Heart right ventricle (tissue), 16 donors: Measurements from ENCODE around the gene SARS2. TPM values are rescaled to one million over a fixed set of nuclear protein-coding genes. Genes with fewer than 3 reads are reported as not detected.

Experiments
- ATAC-seq, 8 donors: fragments of 200-7000 bp; cut with Tn5 transposase; one replicate each; pipeline ENCODE4 v1.9.1; 2020; ENCODE audit warnings: mild to moderate bottlenecking in 8 of 8, moderate library complexity in 8 of 8, moderate number of reproducible peaks in 1 of 8
- DNase-seq, 2 donors: peaks; one replicate each; pipeline ENCODE4 v3.0.0-alpha.2; 2020
- H3K27ac ChIP-seq, 10 donors: fragments of 200-600 bp; sonication (generic) in 2 of 10; one replicate each; pipeline versions ENCODE4 v1.5.0 to v1.8.0; 2020 to 2022; ENCODE audit warnings: mild to moderate bottlenecking in 3 of 10
- H3K27me3 ChIP-seq, 7 donors: fragments of 200-600 bp; one replicate each; pipeline ENCODE4 v1.8.0; 2021 to 2022; ENCODE audit warnings: mild to moderate bottlenecking in 2 of 7
- H3K36me3 ChIP-seq, 9 donors: fragments of 200-600 bp; sonication (generic) in 1 of 9; one replicate each; pipeline versions ENCODE4 v1.5.0 to v1.8.0; 2020 to 2022; ENCODE audit warnings: mild to moderate bottlenecking in 2 of 9
- H3K4me1 ChIP-seq, 9 donors: fragments of 200-600 bp; sonication (generic) in 1 of 9; one replicate each; pipeline versions ENCODE4 v1.5.0 to v1.8.0; 2020 to 2022; ENCODE audit warnings: mild to moderate bottlenecking in 4 of 9
- H3K4me3 ChIP-seq, 10 donors: fragments of 200-600 bp; sonication (generic) in 2 of 10; one replicate each; pipeline versions ENCODE4 v1.5.0 to v1.8.0; 2020 to 2022; ENCODE audit warnings: mild to moderate bottlenecking in 7 of 10, moderate library complexity in 2 of 10
- H3K9me3 ChIP-seq, 11 donors: fragments of 200-600 bp in 10 of 11; sonication (generic) in 2 of 11; one replicate each; pipeline versions ENCODE4 v1.5.0 to v1.8.0; 2013 to 2022; ENCODE audit warnings: mild to moderate bottlenecking in 2 of 11, control low read depth in 1 of 11, moderate library complexity in 1 of 11
- WGBS, 2 donors: extraction: QIAGEN DNeasy Blood & Tissue Kit; methylation state at CpG; one replicate each; pipeline ENCODE4 v1.1.7; 2013; ENCODE audit warnings: inconsistent platforms in 1 of 2; 5-methylcytosine and 5-hydroxymethylcytosine counted together
- intact Hi-C, 10 donors: fragments of 100-400 bp; cut with DNase I; formaldehyde crosslinking; loops; one replicate each; pipeline versions ENCODE4 v1.11.1 to v1.14.2; 2022
- polyA plus RNA-seq, 2 donors: library from polyadenylated mRNA; stranded (reverse); fragments of 200-250 nt; gene quantifications; one replicate each; pipeline ENCODE4 v1.2.3, GENCODE V29; 2013
- total RNA-seq, 10 donors: library from RNA; stranded (reverse); fragmentation: NEBNext Ultra II Directional in 3 of 10; extraction: Animal tissue kit (Norgen Biotek cat#: 25700) in 3 of 10; gene quantifications; one replicate each; pipeline versions ENCODE4 v1.2.1 to v1.2.4, GENCODE V29; 2021 to 2023
- TF ChIP-seq, protein P1 (sequence below), 9 donors: fragments of 200-600 bp; sonication (generic) in 2 of 9; IDR thresholded peaks; one replicate each; pipeline versions ENCODE4 v1.5.0 to v1.8.0; 2021 to 2022; ENCODE audit warnings: antibody characterized with exemption in 9 of 9, mild to moderate bottlenecking in 5 of 9, moderate library complexity in 1 of 9
- donor health status: Arrhythmogenic right ventricular cardiomyopathy.
- donor health status: ischemic (EF 13 %, LVEDD 7.1; RV severe dilation, severe dysfunction).
- donor health status: healthy with polysubstance abuse.
- donor health status: DM: no; HTN: yes; CAD: no.
- donor health status: DM: no; HTN: no; CAD: no.
- donor health status: ischemic (EF 25% LVEDD 6.9; RV normal size, moderate dysfunction).
- donor health status: ischemic (EF 25% LVEDD 5.7; RV mildly dilated, moderate dysfunction).
- donor health status: healthy.
- donor health status: DM: yes; HTN: yes; CAD: no.
- donor health status: Ischemic cardiomyopathy.
- donor health status: ischemic (EF 35%, LVEDD 5.7; RV mildly dilated, moderate dysfunction).
- donor health status: nonischemic (EF 11% LVEDD 7.7; RV severe dilation, severe dysfunction).
- donor health status: DM: yes; HTN: yes; CAD: no.
- donor health status: PGD.
- donor health status: ischemic (EF 29% LVEDD 5.4; RV normal size, mild dysfunction).
- donor health status: nonischemic (EF 23%, LVEDD 6.1; RV moderate dilation, normal function).

SARS2 gene
- total and polyA plus RNA-seq, 12 donors: 10.4 to 51.9 (median 18.9) TPM

DNA sequence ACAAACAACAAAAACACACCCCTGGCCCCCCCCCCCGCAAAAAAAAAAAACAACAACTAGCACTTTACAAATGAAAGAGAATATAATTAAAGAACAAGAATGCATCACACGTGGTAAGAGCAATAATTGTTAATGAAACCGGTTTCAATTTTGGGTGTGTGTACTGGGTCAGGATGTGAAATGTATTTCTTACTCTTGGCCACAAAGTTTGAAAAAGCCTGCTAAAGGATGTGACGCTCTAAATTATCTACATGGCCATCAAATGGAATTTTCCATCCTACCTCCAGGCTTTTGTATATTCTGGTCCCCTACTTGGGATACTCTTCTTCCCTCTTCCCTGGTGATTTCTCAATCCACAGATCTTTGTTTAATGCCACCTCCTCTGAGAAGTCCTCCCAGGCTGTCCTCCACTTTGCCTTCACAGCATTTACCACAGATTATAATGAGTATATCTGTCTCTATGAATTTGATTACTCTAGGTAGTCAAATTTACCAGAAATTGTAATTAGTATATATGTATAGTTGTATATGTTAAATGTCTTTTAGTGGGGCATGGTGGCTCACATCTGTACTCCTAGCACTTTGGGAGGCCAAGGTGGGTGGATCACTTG is 2.1 kb downstream of the SARS2 start:
- H3K27ac ChIP-seq: peak overlapping the region in 8 of 10 donors; percentile 3 to 67 (median 40)
- 64 to 81% methylated on average over 4 of the region's 4 CpGs for WGBS, 2 donors
- no peaks in the 10 kb centered on the region for H3K9me3 ChIP-seq
- H3K36me3 ChIP-seq: peaks cover 0 to 42% (median 17%) of the 10 kb centered on the region in 9 donors
- no peak for DNase-seq
- no peak overlapping the region for H3K4me3 ChIP-seq
- peaks cover 9 to 37% (median 29%) of the 10 kb centered on the region in 9 donors for H3K4me1 ChIP-seq
- TF ChIP-seq, protein P1, sequence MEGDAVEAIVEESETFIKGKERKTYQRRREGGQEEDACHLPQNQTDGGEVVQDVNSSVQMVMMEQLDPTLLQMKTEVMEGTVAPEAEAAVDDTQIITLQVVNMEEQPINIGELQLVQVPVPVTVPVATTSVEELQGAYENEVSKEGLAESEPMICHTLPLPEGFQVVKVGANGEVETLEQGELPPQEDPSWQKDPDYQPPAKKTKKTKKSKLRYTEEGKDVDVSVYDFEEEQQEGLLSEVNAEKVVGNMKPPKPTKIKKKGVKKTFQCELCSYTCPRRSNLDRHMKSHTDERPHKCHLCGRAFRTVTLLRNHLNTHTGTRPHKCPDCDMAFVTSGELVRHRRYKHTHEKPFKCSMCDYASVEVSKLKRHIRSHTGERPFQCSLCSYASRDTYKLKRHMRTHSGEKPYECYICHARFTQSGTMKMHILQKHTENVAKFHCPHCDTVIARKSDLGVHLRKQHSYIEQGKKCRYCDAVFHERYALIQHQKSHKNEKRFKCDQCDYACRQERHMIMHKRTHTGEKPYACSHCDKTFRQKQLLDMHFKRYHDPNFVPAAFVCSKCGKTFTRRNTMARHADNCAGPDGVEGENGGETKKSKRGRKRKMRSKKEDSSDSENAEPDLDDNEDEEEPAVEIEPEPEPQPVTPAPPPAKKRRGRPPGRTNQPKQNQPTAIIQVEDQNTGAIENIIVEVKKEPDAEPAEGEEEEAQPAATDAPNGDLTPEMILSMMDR (IDR thresholded peaks at IDR 0.05): no peak
- ATAC-seq: no peak
- no peaks in the 10 kb centered on the region for H3K27me3 ChIP-seq
- intact Hi-C loops: loop anchor here in 3 of 10 donors (10.0 kb wide), 5 partner anchors 194 to 534 kb away; partner anchors contain the start of gene ACTN4 (in 1 of the 3)

DNA sequence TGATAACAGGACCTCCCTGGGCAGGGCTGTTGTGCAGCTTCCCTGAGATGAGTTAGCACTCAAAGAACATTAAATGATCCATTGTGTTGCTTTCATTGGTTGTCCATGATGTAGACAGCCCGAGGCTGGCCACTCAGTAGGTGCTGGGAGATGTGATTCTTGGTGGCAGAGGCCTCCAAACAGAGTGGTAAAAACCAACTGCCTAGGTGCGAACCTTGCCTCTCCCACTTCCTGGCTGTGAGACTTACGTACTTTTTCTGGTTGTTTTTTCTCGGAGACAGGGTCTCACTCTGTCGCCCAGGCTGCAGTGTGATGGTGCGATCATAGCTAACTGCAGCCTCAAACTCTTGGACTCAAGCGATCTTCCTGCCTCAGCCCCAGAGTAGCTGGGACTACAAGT is 6.2 kb downstream of the SARS2 start:
- Histone ChIP-seq H3K4me1 (peaks cover 0 to 10% (median 5%) of the 10 kb centered on the region in 9 donors), H3K36me3 (peaks cover 0 to 46% (median 17%) of the 10 kb centered on the region in 9 donors), H3K27me3 (no peaks in the 10 kb centered on the region), H3K9me3 (no peaks in the 10 kb centered on the region), H3K27ac (peak overlapping the region in 1 of 10 donors; percentile 18), H3K4me3 (no peak overlapping the region)
- no peak for DNase-seq
- no peak for ATAC-seq
- intact Hi-C loops: loop anchor here in 3 of 10 donors (10.0 kb wide), 5 partner anchors 190 to 530 kb away; partner anchors contain the start of gene ACTN4 (in 1 of the 3)
- TF ChIP-seq, protein P1 (IDR thresholded peaks at IDR 0.05): no peak
- WGBS, 2 donors: 96 to 97% methylated on average over 7 of the region's 7 CpGs

DNA sequence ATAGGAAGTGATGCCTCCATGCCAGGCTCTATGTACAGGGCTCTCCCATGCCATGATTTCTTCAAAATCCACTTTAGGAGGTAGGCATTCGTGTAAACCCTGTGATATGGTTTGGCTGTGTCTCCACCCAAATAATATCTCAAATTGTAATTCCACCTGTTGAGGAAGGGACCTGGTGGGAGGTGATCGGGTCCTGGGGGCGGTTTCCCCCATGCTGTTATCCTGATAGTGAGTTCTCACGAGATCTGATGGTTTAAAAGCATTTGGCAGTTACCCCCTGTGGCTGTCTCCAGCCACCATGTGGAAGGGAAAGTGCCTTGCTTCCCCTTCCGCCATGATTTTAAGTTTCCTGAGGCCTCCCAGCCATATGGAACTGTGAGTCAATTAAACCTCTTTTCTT is 8.1 kb downstream of the SARS2 start:
- H3K9me3 ChIP-seq: no peaks in the 10 kb centered on the region
- 89 to 92% methylated on average over 5 of the region's 5 CpGs for WGBS, 2 donors

DNA sequence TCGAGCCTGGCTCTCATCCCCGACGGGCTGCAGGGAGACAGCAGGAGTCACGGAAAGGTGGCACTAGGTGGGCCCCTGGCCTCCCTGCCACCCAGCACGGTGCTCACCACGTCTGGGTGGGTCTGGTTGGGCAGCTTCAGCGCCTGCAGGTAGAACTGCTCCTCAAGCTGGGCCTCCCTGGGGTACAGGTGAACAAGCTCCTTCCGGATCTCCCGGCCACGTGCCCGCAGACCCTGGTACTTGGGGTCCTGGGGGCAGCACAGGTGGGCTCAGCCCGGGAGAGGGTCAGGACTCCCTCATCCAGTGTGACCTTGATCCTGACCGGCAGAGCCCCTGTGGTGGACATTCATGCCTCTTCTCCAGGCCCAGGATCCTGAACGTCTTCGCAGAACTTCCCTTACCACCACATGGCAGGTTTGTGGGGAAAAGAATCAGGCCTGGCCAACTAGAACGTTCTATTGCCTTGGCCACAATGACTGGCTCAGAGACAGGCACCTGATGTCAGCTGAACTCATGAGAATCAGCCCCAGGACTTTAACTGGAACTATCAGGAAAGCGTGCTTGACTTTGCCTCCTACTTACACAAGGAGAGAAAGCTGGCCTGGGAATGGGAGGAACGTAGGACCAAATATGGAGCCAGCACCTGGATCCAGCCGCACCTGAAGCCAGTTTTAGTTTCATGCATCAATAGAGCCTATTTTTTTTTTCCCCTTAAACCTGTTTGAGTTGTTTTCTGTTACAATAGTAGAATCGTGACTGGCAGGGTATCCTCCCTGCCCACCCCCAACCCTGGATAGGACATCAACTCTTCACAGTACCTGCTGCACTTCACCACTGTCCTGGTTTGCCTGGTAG is 8.9 kb downstream of the SARS2 start:
- 92 to 96% methylated on average over 20 of the region's 20 CpGs for WGBS, 2 donors
- ATAC-seq (peak in 1 of 8 donors; percentile 4), DNase-seq (no peak)
- no peak overlapping the region for H3K27ac ChIP-seq
- H3K27me3 ChIP-seq: no peaks in the 10 kb centered on the region
- TF ChIP-seq, protein P1 (IDR thresholded peaks at IDR 0.05): no peak
- H3K4me3 ChIP-seq: no peak overlapping the region
- H3K9me3 ChIP-seq: no peaks in the 10 kb centered on the region
- intact Hi-C loops: loop anchor here in 3 of 10 donors (10.0 kb wide), 5 partner anchors 187 to 527 kb away; partner anchors contain the start of gene ACTN4 (in 1 of the 3)
- H3K4me1 ChIP-seq: no peaks in the 10 kb centered on the region
- H3K36me3 ChIP-seq: peaks cover 0 to 46% (median 17%) of the 10 kb centered on the region in 9 donors

More for the DNA sequence above, 8.1 kb downstream of the SARS2 start:
- Histone ChIP-seq H3K4me3 (no peak overlapping the region), H3K27me3 (no peaks in the 10 kb centered on the region), H3K36me3 (peaks cover 0 to 46% (median 17%) of the 10 kb centered on the region in 9 donors), H3K27ac (no peak overlapping the region), H3K4me1 (no peaks in the 10 kb centered on the region)
- DNase-seq (no peak), ATAC-seq (no peak)
- TF ChIP-seq, protein P1 (IDR thresholded peaks at IDR 0.05): no peak
- intact Hi-C loops: loop anchor here in 3 of 10 donors (10.0 kb wide), 5 partner anchors 188 to 528 kb away; partner anchors contain the start of gene ACTN4 (in 1 of the 3)
